IMR-90 (cell line): Measurements from ENCODE around the gene MYL11. TPM values are rescaled to one million over a fixed set of nuclear protein-coding genes. Genes with fewer than 3 reads are reported as not detected.

Experiments used
- ATAC-seq: fragments of 200-7000 bp; cut with Tn5 transposase; 2 replicates; pipeline ENCODE4 v1.9.1; 2020; ENCODE audit warnings: low read depth, mild to moderate bottlenecking, moderate library complexity
- BruUV-seq: library from RNA; stranded (reverse); fragments of 400-500 nt; replicated peaks from 2 replicates; lab custom pipeline; 2021; lab: Mats Ljungman, UMichigan
- CTCF ChIA-PET: fragments of 300-600 bp; formaldehyde crosslinking; extraction: SDS; loops from one replicate; lab custom pipeline; 2021; ENCODE audit warnings: antibody characterized with exemption; lab: Yijun Ruan, JAX
- POLR2A ChIA-PET: fragments of 300-600 bp; sonication (Branson Sonifier 250); formaldehyde crosslinking; loops from one replicate; lab custom pipeline; 2022; ENCODE audit warnings: antibody characterized with exemption; ENCODE audit not compliant: unreplicated experiment; lab: Charles Lee
- DNase-seq: peaks from one replicate; pipeline ENCODE4 v3.0.0; 2013
- H2AFZ ChIP-seq: replicated peaks from 2 replicates; pipeline ENCODE3; 2013; ENCODE audit warnings: low read length, mild to moderate bottlenecking; ENCODE audit not compliant: poor library complexity
- H2AK5ac ChIP-seq: 2 replicates; pipeline ENCODE4 v1.6.1; 2013; ENCODE audit warnings: low read depth, low read length, inconsistent platforms
- H2AK9ac ChIP-seq: replicated peaks from 2 replicates; pipeline ENCODE3; 2013; ENCODE audit warnings: mild to moderate bottlenecking, low read depth, low read length, moderate library complexity; ENCODE audit not compliant: poor library complexity
- H2BK120ac ChIP-seq: 2 replicates; pipeline ENCODE4 v1.6.1; 2013; ENCODE audit warnings: low read depth, low read length, inconsistent platforms
- H2BK15ac ChIP-seq: 3 replicates; pipeline ENCODE4 v1.6.1; 2013; ENCODE audit warnings: low read depth, low read length, inconsistent platforms
- H2BK20ac ChIP-seq: 2 replicates; pipeline ENCODE4 v1.6.1; 2013; ENCODE audit warnings: low read depth, mild to moderate bottlenecking, inconsistent platforms, low read length, moderate library complexity
- H2BK5ac ChIP-seq: 2 replicates; pipeline ENCODE4 v1.6.1; 2013; ENCODE audit warnings: mild to moderate bottlenecking, low read depth, low read length, inconsistent platforms; ENCODE audit not compliant: poor library complexity, severe bottlenecking
- H3K14ac ChIP-seq: replicated peaks from 2 replicates; pipeline ENCODE4 v1.6.1; 2013; ENCODE audit warnings: low read depth, low read length, inconsistent platforms
- H3K18ac ChIP-seq: 2 replicates; pipeline ENCODE4 v1.6.1; 2013; ENCODE audit warnings: low read depth, low read length, control low read depth
- H3K23ac ChIP-seq: 2 replicates; pipeline ENCODE4 v1.6.1; 2013; ENCODE audit warnings: low read depth, low read length, inconsistent platforms
- H3K27ac ChIP-seq: 2 replicates; pipeline ENCODE4 v1.5.1; 2013; ENCODE audit warnings: mild to moderate bottlenecking, control low read depth, low read length; ENCODE audit not compliant: insufficient read depth
- H3K27me3 ChIP-seq: 2 replicates; pipeline ENCODE4 v1.6.1; 2013; ENCODE audit warnings: low read length; ENCODE audit not compliant: control insufficient read depth, insufficient read depth
- H3K36me3 ChIP-seq: 2 replicates; pipeline ENCODE4 v1.6.1; 2013; ENCODE audit warnings: low read length, mixed read lengths; ENCODE audit not compliant: control insufficient read depth, insufficient read depth
- H3K4ac ChIP-seq: 2 replicates; pipeline ENCODE4 v1.6.1; 2013; ENCODE audit warnings: low read depth, low read length, inconsistent platforms
- H3K4me1 ChIP-seq: 2 replicates; pipeline ENCODE4 v1.6.1; 2013; ENCODE audit warnings: low read length, mixed read lengths; ENCODE audit not compliant: control insufficient read depth, insufficient read depth
- H3K4me2 ChIP-seq: 2 replicates; pipeline ENCODE4 v1.6.1; 2013; ENCODE audit warnings: low read depth, mild to moderate bottlenecking, control low read depth, low read length, moderate library complexity
- H3K4me3 ChIP-seq: 2 replicates; pipeline ENCODE4 v1.5.1; 2013; ENCODE audit warnings: low read depth, mild to moderate bottlenecking, control low read depth, low read length, moderate library complexity; ENCODE audit not compliant: insufficient read depth
- H3K56ac ChIP-seq: 2 replicates; pipeline ENCODE4 v1.6.1; 2013; ENCODE audit warnings: low read length, inconsistent platforms; ENCODE audit not compliant: insufficient read depth; ENCODE audit errors: extremely low read depth
- H3K79me1 ChIP-seq, 2 experiments: 2 replicates each; pipeline ENCODE4 v1.6.1; 2013; ENCODE audit warnings: low read length in 2 of 2, inconsistent platforms in 1 of 2, low read depth in 1 of 2
- H3K9ac ChIP-seq: 2 replicates; pipeline ENCODE4 v1.6.1; 2013; ENCODE audit warnings: low read depth, low read length, control low read depth
- H3K9me1 ChIP-seq: 2 replicates; pipeline ENCODE4 v1.6.1; 2013; ENCODE audit warnings: low read length, inconsistent platforms; ENCODE audit not compliant: insufficient read depth
- H3K9me3 ChIP-seq: 2 replicates; pipeline ENCODE4 v1.6.1; 2013; ENCODE audit warnings: low read length; ENCODE audit not compliant: control insufficient read depth, insufficient read depth
- H4K20me1 ChIP-seq: 2 replicates; pipeline ENCODE4 v1.6.1; 2013; ENCODE audit warnings: low read length, inconsistent platforms; ENCODE audit not compliant: insufficient read depth
- H4K5ac ChIP-seq: 2 replicates; pipeline ENCODE4 v1.6.1; 2013; ENCODE audit warnings: mild to moderate bottlenecking, low read depth, low read length, control low read depth
- H4K8ac ChIP-seq, 2 experiments: 2 replicates each; pipeline ENCODE4 v1.6.1; 2013; ENCODE audit warnings: low read depth in 2 of 2, low read length in 2 of 2, control low read depth in 1 of 2, inconsistent platforms in 1 of 2
- H4K91ac ChIP-seq: 2 replicates; pipeline ENCODE4 v1.6.1; 2013; ENCODE audit warnings: low read depth, low read length, inconsistent platforms; ENCODE audit not compliant: insufficient read depth
- CHD1 ChIP-seq: IDR thresholded peaks from 2 replicates; pipeline ENCODE4 v1.6.1; 2012; ENCODE audit warnings: low read depth, low read length, improper control_type of control experiment
- FOS ChIP-seq: fragments of 150-350 bp; IDR thresholded peaks from 2 replicates; pipeline ENCODE4 v1.6.1; 2016; ENCODE audit warnings: low read depth, low read length
- SMC3 ChIP-seq: fragments of 150-350 bp; IDR thresholded peaks from 2 replicates; pipeline ENCODE4 v1.6.1; 2016; ENCODE audit warnings: low read depth, mild to moderate bottlenecking, antibody characterized with exemption, low read length, moderate library complexity
- WGBS, 2 experiments: methylation state at CpG; one replicate each; pipeline versions ENCODE4 v1.1.5 to v1.1.7; 2013; ENCODE audit warnings: missing lambda C conversion rate in 2 of 2; ENCODE audit not compliant: insufficient read length in 1 of 2; ENCODE audit errors: extremely low coverage in 2 of 2; 5-methylcytosine and 5-hydroxymethylcytosine counted together
- dilution Hi-C: fragments of 300-500 bp; cut with HindIII; formaldehyde crosslinking; loops from one replicate; pipeline ENCODE4 v1.14.3; 2018; ENCODE audit warnings: low sequenced_read_pairs; ENCODE audit not compliant: unreplicated experiment
- in situ Hi-C: fragments of 300-500 bp; cut with MboI; formaldehyde crosslinking; loops from 3 replicates; pipeline ENCODE4 v1.14.3; 2019; ENCODE audit warnings: low sequenced_read_pairs, inconsistent platforms, mixed read lengths
- intact Hi-C: fragments of 100-400 bp; cut with micrococcal nuclease; formaldehyde crosslinking; loops from 2 replicates; pipeline ENCODE4 v1.10.0; 2022
- polyA plus RNA-seq, 3 experiments: library from polyadenylated mRNA; depleted of rRNA; stranded (reverse); fragments of >200 nt; gene quantifications; 2 replicates each; pipeline ENCODE4 v1.2.3, GENCODE V29; 2012; ENCODE audit warnings: low replicate concordance in 1 of 3
- total RNA-seq: library from RNA; depleted of rRNA; stranded (reverse); fragments of >200 nt; gene quantifications from 2 replicates; pipeline ENCODE4 v1.2.3, GENCODE V29; 2012

MYL11 gene
- total and polyA plus RNA-seq, 2 of the 4 experiments (the other 2 are of a cell fraction), result 1.1 TPM; not detected in 1

DNA sequence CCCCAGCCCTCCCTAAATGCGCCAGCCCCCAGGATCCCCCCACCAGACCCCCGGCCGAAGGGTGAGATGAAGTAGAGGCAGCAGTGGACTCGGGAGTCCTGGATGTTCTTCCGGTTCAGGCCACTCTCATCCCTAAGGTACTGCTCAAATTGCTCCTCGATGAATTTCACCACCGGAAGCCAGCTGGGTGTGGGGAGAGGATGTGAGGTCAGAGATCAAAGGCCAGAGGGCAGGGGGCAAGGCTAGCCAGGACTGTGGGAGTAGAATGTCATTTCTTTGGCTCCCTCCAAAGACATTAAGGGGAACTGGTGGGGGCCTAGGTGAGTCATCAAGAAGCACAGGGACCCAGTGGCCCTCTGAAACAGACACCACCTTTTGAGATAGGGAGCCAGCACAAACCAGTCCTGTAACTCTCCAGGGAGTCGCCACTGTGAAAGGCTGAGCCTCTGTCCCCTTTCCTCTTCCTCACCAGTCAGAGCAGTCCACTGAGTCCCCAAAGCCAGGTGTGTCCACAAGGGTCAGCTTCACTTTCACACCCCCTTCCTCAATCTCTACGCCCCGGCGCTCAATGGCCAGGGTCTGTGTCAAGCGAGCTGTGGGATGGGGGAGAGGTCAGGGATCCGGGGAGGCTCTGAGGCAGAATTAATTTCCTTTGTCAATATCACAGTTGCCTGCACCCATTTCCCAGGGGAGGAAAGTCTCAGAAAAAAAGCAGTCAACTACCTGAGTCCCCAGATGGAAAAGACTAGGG, 6.9 kb downstream of the MYL11 start:
- no peak overlapping the region for H4K5ac ChIP-seq
- H3K27ac ChIP-seq, result no peak overlapping the region
- H3K14ac ChIP-seq, result no peak overlapping the region
- intact Hi-C loops (no loop called here), in situ Hi-C loops (no loop called here), dilution Hi-C loops (no loop called here)
- peaks cover 5 to 27% of the 10 kb centered on the region in 2 experiments for H3K79me1 ChIP-seq
- BruUV-seq, result no TSS peak
- H3K23ac ChIP-seq, result no peak overlapping the region
- TF ChIP-seq FOS (no peak), CHD1 (no peak), SMC3 (no peak)
- ATAC-seq (no peak), DNase-seq (no peak)
- no peaks in the 10 kb centered on the region for H3K27me3 ChIP-seq
- no peak overlapping the region for H2BK5ac ChIP-seq
- H2AK5ac ChIP-seq, result no peak overlapping the region
- no peak overlapping the region for H2BK120ac ChIP-seq
- no peak overlapping the region for H3K9ac ChIP-seq
- no CpG with 5 or more reads among the region's 13 CpGs for WGBS, 2 experiments
- H2AFZ ChIP-seq, result peak overlapping the region; percentile 58
- H2BK20ac ChIP-seq, result no peak overlapping the region
- H2BK15ac ChIP-seq, result no peak overlapping the region
- H3K4me3 ChIP-seq, result no peak overlapping the region
- no peaks in the 10 kb centered on the region for H3K36me3 ChIP-seq
- no peak overlapping the region for H3K18ac ChIP-seq
- ChIA-PET CTCF (no interaction called here), POLR2A (no interaction called here)
- H4K20me1 ChIP-seq, result peaks cover 10% of the 10 kb centered on the region
- H3K4me2 ChIP-seq, result no peak overlapping the region
- H3K9me1 ChIP-seq, result peaks cover 13% of the 10 kb centered on the region
- peaks cover 7% of the 10 kb centered on the region for H3K4me1 ChIP-seq
- no peak overlapping the region for H4K91ac ChIP-seq
- no peak overlapping the region for H2AK9ac ChIP-seq
- H3K4ac ChIP-seq, result no peak overlapping the region
- no peak overlapping the region for H4K8ac ChIP-seq
- H3K56ac ChIP-seq, result no peak overlapping the region
- no peaks in the 10 kb centered on the region for H3K9me3 ChIP-seq
